ENCODE results near the gene PANX1. TPM values are rescaled to one million over a fixed set of nuclear protein-coding genes. Genes with fewer than 3 reads are reported as not detected.
A peak's percentile ranks its signal among the peaks of the same experiment; 100 is the strongest.

Gene PANX1
- total RNA-seq, 4 donors from 2014 or later, result 29.9 to 43.2 (median 35.9) TPM

GRCh38 chr11:94169930-94170545, 41.4 kb downstream of the PANX1 start:
- Histone ChIP-seq H3K9me3 (peaks cover 0 to 6% (median 0%) of the 10 kb centered on the region in 3 donors), H3K27me3 (no peaks in the 10 kb centered on the region), H3K4me1 (peaks cover 0 to 16% (median 0%) of the 10 kb centered on the region in 3 donors), H3K4me3 (no peak overlapping the region), H3K36me3 (no peaks in the 10 kb centered on the region), H3K27ac (no peak overlapping the region)
- 71 to 83% methylated on average over 8 of the region's 8 CpGs for WGBS, 2 donors (ENCODE audit: low coverage in 1 of 2)
- no peak for TF ChIP-seq EP300 (IDR thresholded peaks at IDR 0.05)
- no peak for TF ChIP-seq CTCF (IDR thresholded peaks at IDR 0.05)
- no peak for TF ChIP-seq POLR2A (IDR thresholded peaks at IDR 0.05)
- TF ChIP-seq POLR2AphosphoS5 (IDR thresholded peaks at IDR 0.05), result no peak
- ATAC-seq, result no peak

- TF ChIP-seq EP300 (IDR thresholded peaks at IDR 0.05), result no peak
- TF ChIP-seq POLR2AphosphoS5 (IDR thresholded peaks at IDR 0.05), result no peak
- TF ChIP-seq POLR2A (IDR thresholded peaks at IDR 0.05), result no peak
- TF ChIP-seq CTCF (IDR thresholded peaks at IDR 0.05), result no peak
- H3K9me3 ChIP-seq, result peaks cover 0 to 6% (median 0%) of the 10 kb centered on the region in 3 donors
- H3K27me3 ChIP-seq, result no peaks in the 10 kb centered on the region
- no peak for ATAC-seq
- H3K27ac ChIP-seq, result no peak overlapping the region
- peaks cover 0 to 25% (median 0%) of the 10 kb centered on the region in 3 donors for H3K4me1 ChIP-seq
- no peaks in the 10 kb centered on the region for H3K36me3 ChIP-seq
- H3K4me3 ChIP-seq, result no peak overlapping the region
Observed at GRCh38 chr11:94170953-94171352, 42.3 kb downstream of the PANX1 start.

- Histone ChIP-seq H3K9me3 (no peaks in the 10 kb centered on the region), H3K27ac (no peak overlapping the region), H3K4me1 (peaks cover 0 to 27% (median 0%) of the 10 kb centered on the region in 3 donors), H3K27me3 (no peaks in the 10 kb centered on the region), H3K4me3 (no peak overlapping the region), H3K36me3 (no peaks in the 10 kb centered on the region)
- no peak for ATAC-seq
- WGBS, 2 donors (ENCODE audit: low coverage in 1 of 2), result 60 to 70% methylated on average over 2 to 7 of the region's 8 CpGs
- TF ChIP-seq POLR2AphosphoS5 (IDR thresholded peaks at IDR 0.05) (no peak), CTCF (IDR thresholded peaks at IDR 0.05) (peak in 2 of 4 experiments; percentile 20 to 52), EP300 (IDR thresholded peaks at IDR 0.05) (no peak), POLR2A (IDR thresholded peaks at IDR 0.05) (no peak)
Observed at GRCh38 chr11:94171693-94172440, 43.2 kb downstream of the PANX1 start.

GRCh38 chr11:94175535-94175934, 46.9 kb downstream of the PANX1 start:
- TF ChIP-seq EP300 (IDR thresholded peaks at IDR 0.05), result no peak
- TF ChIP-seq POLR2AphosphoS5 (IDR thresholded peaks at IDR 0.05), result peak; percentile 68
- no peak for TF ChIP-seq POLR2A (IDR thresholded peaks at IDR 0.05)
- no peak overlapping the region for H3K4me3 ChIP-seq
- ATAC-seq, result peak; percentile 43
- 33 to 36% methylated on average over 1 to 2 of the region's 2 CpGs for WGBS, 2 donors (ENCODE audit: low coverage in 1 of 2)
- no peaks in the 10 kb centered on the region for H3K9me3 ChIP-seq
- peaks cover 0 to 25% of the 10 kb centered on the region in 2 donors for H3K36me3 ChIP-seq
- H3K27ac ChIP-seq, result no peak overlapping the region
- H3K27me3 ChIP-seq, result no peaks in the 10 kb centered on the region
- peaks cover 0 to 21% (median 0%) of the 10 kb centered on the region in 3 donors for H3K4me1 ChIP-seq

- H3K9me3 ChIP-seq, result no peaks in the 10 kb centered on the region
- peaks cover 0 to 24% (median 0%) of the 10 kb centered on the region in 3 donors for H3K4me1 ChIP-seq
- no peak for ATAC-seq
- WGBS, 2 donors (ENCODE audit: low coverage in 1 of 2), result 95 to 100% methylated on average over 2 to 11 of the region's 11 CpGs
- H3K36me3 ChIP-seq, result peaks cover 0 to 40% of the 10 kb centered on the region in 2 donors
- H3K27me3 ChIP-seq, result no peaks in the 10 kb centered on the region
- TF ChIP-seq CTCF (IDR thresholded peaks at IDR 0.05), result no peak
- no peak for TF ChIP-seq EP300 (IDR thresholded peaks at IDR 0.05)
- no peak for TF ChIP-seq POLR2AphosphoS5 (IDR thresholded peaks at IDR 0.05)
- TF ChIP-seq POLR2A (IDR thresholded peaks at IDR 0.05), result no peak
- no peak overlapping the region for H3K27ac ChIP-seq
- H3K4me3 ChIP-seq, result no peak overlapping the region
Observed at GRCh38 chr11:94178331-94178730, 49.7 kb downstream of the PANX1 start.
